ENCODE measurements around the gene LPA. TPM values are rescaled to one million over a fixed set of nuclear protein-coding genes. Genes with fewer than 3 reads are reported as not detected.
"Not testable (repeated sequence)": the region's sequence is repeated elsewhere in the genome, so short reads cannot be mapped to it uniquely, and the experiment has no call there.

The LPA gene
- total and polyA plus RNA-seq, 2 donors (not counting 1 experiment from before 2014, with no cell fraction given): not detected

DNA sequence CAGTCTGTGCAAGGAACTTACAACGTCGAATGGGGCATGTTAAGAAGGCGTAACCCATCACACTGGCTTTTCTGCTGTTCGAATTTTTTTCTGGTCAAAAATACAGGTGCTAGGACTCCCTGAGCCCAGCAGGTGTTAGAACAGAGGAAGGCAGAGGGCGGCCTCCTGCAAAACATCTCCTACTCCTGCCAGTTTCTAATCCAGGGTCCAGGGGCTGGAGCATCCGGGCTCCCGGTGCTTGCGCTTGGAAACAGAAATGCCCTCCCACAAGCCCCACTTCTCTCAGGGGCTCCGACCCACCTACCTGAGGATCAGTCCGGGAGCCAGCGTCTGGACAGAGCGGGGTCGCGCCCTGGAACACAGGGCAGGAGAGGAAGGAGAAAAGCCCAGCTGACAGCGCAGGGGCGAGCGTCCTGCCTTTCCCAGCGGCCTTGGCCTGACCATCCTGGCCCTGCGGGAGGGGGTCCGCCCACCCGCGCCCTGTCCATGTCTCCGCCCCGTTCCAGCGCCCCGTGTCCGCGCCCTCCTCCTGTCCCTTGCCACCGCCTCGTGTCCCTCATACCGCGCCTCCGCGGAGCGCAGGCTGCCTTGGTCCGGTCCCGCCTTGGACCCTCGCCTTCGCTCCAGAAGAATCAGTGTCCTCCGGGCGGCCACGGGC, 14.8 kb upstream of the LPA start:
- Histone ChIP-seq H3K27ac (ENCODE audit: low read length in 2 of 2) (no peak overlapping the region), H3K79me2 (ENCODE audit: control insufficient read depth, insufficient read depth, low read length) (no peaks in the 10 kb centered on the region), H3K4me1 (ENCODE audit: control insufficient read depth in 2 of 2, insufficient read depth in 2 of 2, low read length in 2 of 2) (no peaks in the 10 kb centered on the region), H2AFZ (ENCODE audit: insufficient read depth, low read depth, low read length, poor library complexity, severe bottlenecking) (no peak overlapping the region), H3K4me3 (ENCODE audit: control extremely low read depth in 1 of 5, extremely low read depth in 1 of 5, insufficient read depth in 1 of 5, low read depth in 2 of 5, low read length in 4 of 5) (no peak overlapping the region), H4K20me1 (ENCODE audit: control insufficient read depth, insufficient read depth, low read length, poor library complexity, severe bottlenecking) (no peaks in the 10 kb centered on the region), H3K36me3 (replicated peaks in 1 of 2; ENCODE audit: control extremely low read depth in 1 of 2, control insufficient read depth in 1 of 2, extremely low read depth in 1 of 2, insufficient read depth in 2 of 2, low read length in 1 of 2) (no peaks in the 10 kb centered on the region), H3K4me2 (replicated peaks; ENCODE audit: low read depth, low read length, poor library complexity, severe bottlenecking) (no peak overlapping the region), H3K27me3 (replicated peaks in 1 of 4; ENCODE audit: control extremely low read depth in 1 of 4, control insufficient read depth in 3 of 4, insufficient read depth in 4 of 4, low read length in 3 of 4) (peaks cover 0 to 2% (median 0%) of the 10 kb centered on the region in 4 experiments), H3K9ac (ENCODE audit: low read length) (no peak overlapping the region), H3K9me3 (ENCODE audit: control extremely low read depth in 1 of 3, control insufficient read depth in 2 of 3, insufficient read depth in 1 of 3, low read length in 2 of 3) (peaks cover 0 to 8% (median 0%) of the 10 kb centered on the region in 3 donors)
- intact Hi-C loops (cut with micrococcal nuclease): no loop called here
- Mint-ChIP-seq H3K27ac (no peak overlapping the region), H3K9me3 (ENCODE audit: insufficient read depth) (no peaks in the 10 kb centered on the region), H3K27me3 (no peaks in the 10 kb centered on the region), H3K4me3 (no peak overlapping the region), H3K4me1 (no peaks in the 10 kb centered on the region)
- ATAC-seq (ENCODE audit: low read depth): no peak
- ChIA-PET CTCF (no interaction called here), POLR2A (no interaction called here)
- DNase-seq: no peak
- no peak for TF ChIP-seq EZH2 (IDR thresholded peaks at IDR 0.05; ENCODE audit: borderline replicate concordance, insufficient read depth, low read depth, low read length, poor library complexity, severe bottlenecking)
- TF ChIP-seq, protein P1, sequence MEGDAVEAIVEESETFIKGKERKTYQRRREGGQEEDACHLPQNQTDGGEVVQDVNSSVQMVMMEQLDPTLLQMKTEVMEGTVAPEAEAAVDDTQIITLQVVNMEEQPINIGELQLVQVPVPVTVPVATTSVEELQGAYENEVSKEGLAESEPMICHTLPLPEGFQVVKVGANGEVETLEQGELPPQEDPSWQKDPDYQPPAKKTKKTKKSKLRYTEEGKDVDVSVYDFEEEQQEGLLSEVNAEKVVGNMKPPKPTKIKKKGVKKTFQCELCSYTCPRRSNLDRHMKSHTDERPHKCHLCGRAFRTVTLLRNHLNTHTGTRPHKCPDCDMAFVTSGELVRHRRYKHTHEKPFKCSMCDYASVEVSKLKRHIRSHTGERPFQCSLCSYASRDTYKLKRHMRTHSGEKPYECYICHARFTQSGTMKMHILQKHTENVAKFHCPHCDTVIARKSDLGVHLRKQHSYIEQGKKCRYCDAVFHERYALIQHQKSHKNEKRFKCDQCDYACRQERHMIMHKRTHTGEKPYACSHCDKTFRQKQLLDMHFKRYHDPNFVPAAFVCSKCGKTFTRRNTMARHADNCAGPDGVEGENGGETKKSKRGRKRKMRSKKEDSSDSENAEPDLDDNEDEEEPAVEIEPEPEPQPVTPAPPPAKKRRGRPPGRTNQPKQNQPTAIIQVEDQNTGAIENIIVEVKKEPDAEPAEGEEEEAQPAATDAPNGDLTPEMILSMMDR (IDR thresholded peaks at IDR 0.05): no peak
- WGBS (ENCODE audit: insufficient coverage): 25% methylated on average over 41 of the region's 42 CpGs

DNA sequence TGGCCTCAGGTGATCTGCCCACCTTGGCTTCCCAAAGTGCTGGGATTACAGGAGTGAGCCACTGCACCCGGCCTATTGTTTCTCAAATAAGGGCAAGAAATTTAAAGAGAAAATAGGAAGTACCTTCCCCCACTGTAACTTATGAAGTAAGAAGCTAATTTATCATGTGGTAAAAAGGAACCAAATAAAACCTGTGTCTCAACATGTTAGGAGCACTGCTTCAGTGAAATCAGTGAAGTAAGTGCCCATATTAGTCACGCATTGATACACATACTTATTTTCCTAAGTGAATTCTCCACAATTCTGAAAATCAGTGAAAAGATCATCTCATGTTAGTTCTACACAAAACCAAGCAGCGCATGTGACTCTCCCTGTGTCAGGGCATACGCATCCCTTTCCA, 14.2 kb upstream of the LPA start:
- Histone ChIP-seq H3K36me3 (replicated peaks in 1 of 2; ENCODE audit: control extremely low read depth in 1 of 2, control insufficient read depth in 1 of 2, extremely low read depth in 1 of 2, insufficient read depth in 2 of 2, low read length in 1 of 2) (no peaks in the 10 kb centered on the region), H3K27ac (ENCODE audit: low read length in 2 of 2) (no peak overlapping the region), H3K27me3 (replicated peaks in 1 of 4; ENCODE audit: control extremely low read depth in 1 of 4, control insufficient read depth in 3 of 4, insufficient read depth in 4 of 4, low read length in 3 of 4) (peaks cover 0 to 2% (median 0%) of the 10 kb centered on the region in 4 experiments), H3K4me1 (ENCODE audit: control insufficient read depth in 2 of 2, insufficient read depth in 2 of 2, low read length in 2 of 2) (no peaks in the 10 kb centered on the region), H3K9me3 (ENCODE audit: control extremely low read depth in 1 of 3, control insufficient read depth in 2 of 3, insufficient read depth in 1 of 3, low read length in 2 of 3) (peaks cover 0 to 8% (median 0%) of the 10 kb centered on the region in 3 donors), H3K4me2 (replicated peaks; ENCODE audit: low read depth, low read length, poor library complexity, severe bottlenecking) (no peak overlapping the region), H2AFZ (ENCODE audit: insufficient read depth, low read depth, low read length, poor library complexity, severe bottlenecking) (no peak overlapping the region), H3K9ac (ENCODE audit: low read length) (no peak overlapping the region), H3K79me2 (ENCODE audit: control insufficient read depth, insufficient read depth, low read length) (no peaks in the 10 kb centered on the region), H3K4me3 (ENCODE audit: control extremely low read depth in 1 of 5, extremely low read depth in 1 of 5, insufficient read depth in 1 of 5, low read depth in 2 of 5, low read length in 4 of 5) (no peak overlapping the region), H4K20me1 (ENCODE audit: control insufficient read depth, insufficient read depth, low read length, poor library complexity, severe bottlenecking) (no peaks in the 10 kb centered on the region)
- WGBS (ENCODE audit: insufficient coverage): 85% methylated on average over 3 of the region's 4 CpGs
- H3K9me3 Mint-ChIP-seq (ENCODE audit: insufficient read depth): peaks cover 4% of the 10 kb centered on the region
- H3K27ac Mint-ChIP-seq: no peak overlapping the region
- TF ChIP-seq, protein P1 (IDR thresholded peaks at IDR 0.05): no peak
- no peak for TF ChIP-seq EZH2 (IDR thresholded peaks at IDR 0.05; ENCODE audit: borderline replicate concordance, insufficient read depth, low read depth, low read length, poor library complexity, severe bottlenecking)
- H3K27me3 Mint-ChIP-seq: no peaks in the 10 kb centered on the region
- ATAC-seq (ENCODE audit: low read depth) (no peak), DNase-seq (no peak)
- intact Hi-C loops (cut with micrococcal nuclease): no loop called here
- H3K4me3 Mint-ChIP-seq: no peak overlapping the region
- CTCF ChIA-PET: interaction anchor here (0.6 kb wide), 1 partner anchor 54 kb away, joined by 3 read pairs; no protein-coding TSS in a partner anchor
- POLR2A ChIA-PET: no interaction called here
- H3K4me1 Mint-ChIP-seq: no peaks in the 10 kb centered on the region

DNA sequence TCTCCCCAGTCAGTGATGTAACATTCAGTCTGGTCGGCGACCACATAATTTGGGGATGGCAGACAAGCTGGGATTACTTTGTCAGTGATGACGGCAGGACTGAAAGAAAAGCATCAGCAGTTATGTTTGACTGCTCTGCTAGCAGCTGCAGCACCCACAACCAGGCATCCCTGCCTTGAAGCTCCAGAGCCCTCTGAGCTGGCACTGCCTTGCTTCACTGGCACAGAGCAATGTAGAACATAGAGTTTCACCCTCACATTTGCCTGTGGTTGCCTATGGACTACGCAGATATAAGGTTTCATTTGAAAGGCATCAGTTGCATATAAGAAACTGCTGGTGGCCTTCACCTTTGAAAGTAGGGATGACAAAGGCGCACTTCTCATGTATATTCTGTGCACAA, 12.3 kb upstream of the LPA start:
- H3K27me3 Mint-ChIP-seq; H3K4me1 Mint-ChIP-seq; H3K4me1 ChIP-seq (ENCODE audit: control insufficient read depth in 2 of 2, insufficient read depth in 2 of 2, low read length in 2 of 2); H3K9ac ChIP-seq (ENCODE audit: low read length); DNase-seq; POLR2A ChIA-PET; H4K20me1 ChIP-seq (ENCODE audit: control insufficient read depth, insufficient read depth, low read length, poor library complexity, severe bottlenecking); H3K27ac ChIP-seq (ENCODE audit: low read length in 2 of 2); H3K9me3 ChIP-seq (ENCODE audit: control extremely low read depth in 1 of 3, control insufficient read depth in 2 of 3, insufficient read depth in 1 of 3, low read length in 2 of 3); intact Hi-C loops (cut with micrococcal nuclease); H3K27me3 ChIP-seq (replicated peaks in 1 of 4; ENCODE audit: control extremely low read depth in 1 of 4, control insufficient read depth in 3 of 4, insufficient read depth in 4 of 4, low read length in 3 of 4); H3K4me3 Mint-ChIP-seq; CTCF ChIA-PET; H2AFZ ChIP-seq (ENCODE audit: insufficient read depth, low read depth, low read length, poor library complexity, severe bottlenecking); H3K36me3 ChIP-seq (replicated peaks in 1 of 2; ENCODE audit: control extremely low read depth in 1 of 2, control insufficient read depth in 1 of 2, extremely low read depth in 1 of 2, insufficient read depth in 2 of 2, low read length in 1 of 2); H3K4me3 ChIP-seq (ENCODE audit: control extremely low read depth in 1 of 5, extremely low read depth in 1 of 5, insufficient read depth in 1 of 5, low read depth in 2 of 5, low read length in 4 of 5); H3K4me2 ChIP-seq (replicated peaks; ENCODE audit: low read depth, low read length, poor library complexity, severe bottlenecking); ATAC-seq (ENCODE audit: low read depth); H3K27ac Mint-ChIP-seq; H3K79me2 ChIP-seq (ENCODE audit: control insufficient read depth, insufficient read depth, low read length): not testable (repeated sequence)
- peaks cover 12% of the 10 kb centered on the region for H3K9me3 Mint-ChIP-seq (ENCODE audit: insufficient read depth)
- 75% methylated on average over 5 of the region's 5 CpGs for WGBS (ENCODE audit: insufficient coverage)
